GM12878 (cell line): ENCODE measurements around the gene NR1D1. TPM values are rescaled to one million over a fixed set of nuclear protein-coding genes. Genes with fewer than 3 reads are reported as not detected.

Experiments used
- ATAC-seq: fragments of 200-7000 bp; cut with Tn5 transposase; 3 replicates; pipeline ENCODE4 v1.9.1; 2020; ENCODE audit warnings: mild to moderate bottlenecking, moderate library complexity
- BruUV-seq: library from RNA; stranded (reverse); fragments of 400-500 nt; replicated peaks from 2 replicates; lab custom pipeline; 2021; lab: Mats Ljungman, UMichigan
- CTCF ChIA-PET: fragments of 300-600 bp; sonication (Branson Sonifier 250); formaldehyde crosslinking; extraction: SDS; loops from one replicate; lab custom pipeline; 2021; ENCODE audit warnings: inconsistent platforms; lab: Yijun Ruan, JAX
- POLR2A ChIA-PET: fragments of 350-600 bp; formaldehyde crosslinking; extraction: SDS; loops from one replicate; lab custom pipeline; 2021; ENCODE audit warnings: inconsistent platforms; lab: Charles Lee
- RAD21 ChIA-PET: fragments of 300-600 bp; sonication (Branson Sonifier 250); formaldehyde crosslinking; loops from one replicate; lab custom pipeline; 2023; ENCODE audit warnings: antibody characterized with exemption; ENCODE audit not compliant: unreplicated experiment; lab: Charles Lee
- SMC1A ChIA-PET: fragments of 300-600 bp; sonication (Branson Sonifier 250); formaldehyde crosslinking; loops from one replicate; lab custom pipeline; 2023; ENCODE audit not compliant: unreplicated experiment, uncharacterized antibody; lab: Charles Lee
- DNase-seq: peaks from one replicate; pipeline ENCODE4 v3.0.0-alpha.2; 2011; ENCODE audit warnings: low read depth, low spot score
- FAIRE-seq: peaks from 3 replicates; lab custom pipeline; 2011; peaks lifted over from hg19 to GRCh38; lab: Jason Lieb, UNC
- H2AFZ ChIP-seq: 2 replicates; pipeline ENCODE4 v1.6.0; 2011; ENCODE audit warnings: low read depth, low read length, control low read depth; ENCODE audit not compliant: control insufficient read depth
- H3K27ac ChIP-seq: 2 replicates; pipeline ENCODE4 v1.5.1; 2011; ENCODE audit warnings: control low read depth; ENCODE audit not compliant: control insufficient read depth, insufficient read depth
- H3K27me3 ChIP-seq, 2 experiments: replicated peaks in 1 of 2; 2 replicates each; pipeline versions ENCODE4 v1.6.0 to v1.6.1; 2011; ENCODE audit warnings: low read length in 1 of 2; ENCODE audit not compliant: control insufficient read depth in 2 of 2, insufficient read depth in 2 of 2
- H3K36me3 ChIP-seq, 2 experiments: 2 replicates each; pipeline ENCODE4 v1.5.1; 2011; ENCODE audit warnings: low read length in 1 of 2; ENCODE audit not compliant: control insufficient read depth in 2 of 2, insufficient read depth in 2 of 2
- H3K4me1 ChIP-seq: 2 replicates; pipeline ENCODE4 v1.6.1; 2011; ENCODE audit warnings: mild to moderate bottlenecking, low read length, moderate library complexity, mixed read lengths; ENCODE audit not compliant: control insufficient read depth, insufficient read depth
- H3K4me2 ChIP-seq: 2 replicates; pipeline ENCODE4 v1.6.0; 2011; ENCODE audit warnings: control low read depth; ENCODE audit not compliant: control insufficient read depth, insufficient read depth
- H3K4me3 ChIP-seq: fragments of 200-600 bp; sonication (generic); 2 replicates; pipeline ENCODE4 v1.5.1; 2016
- H3K79me2 ChIP-seq: 2 replicates; pipeline ENCODE4 v1.6.0; 2011; ENCODE audit warnings: low read length; ENCODE audit not compliant: control insufficient read depth, insufficient read depth
- H3K9ac ChIP-seq: 2 replicates; pipeline ENCODE4 v1.8.0; 2011; ENCODE audit warnings: low read length, control low read depth, mixed read lengths; ENCODE audit not compliant: control insufficient read depth, insufficient read depth
- H3K9me3 ChIP-seq: replicated peaks from 3 replicates; pipeline ENCODE4 v1.5.1; 2011; ENCODE audit warnings: mild to moderate bottlenecking, low read length; ENCODE audit not compliant: control insufficient read depth, insufficient read depth
- H4K20me1 ChIP-seq: 2 replicates; pipeline ENCODE4 v1.6.0; 2011; ENCODE audit not compliant: control insufficient read depth, insufficient read depth
- ATF2 ChIP-seq: IDR thresholded peaks from 2 replicates; pipeline ENCODE4 v1.6.1; 2012; ENCODE audit warnings: low read length, inconsistent platforms
- BRCA1 ChIP-seq: IDR thresholded peaks from 2 replicates; pipeline ENCODE4 v1.6.1; 2011; ENCODE audit warnings: low read depth, low read length, improper control_type of control experiment
- LARP7 ChIP-seq: fragments of 450-650 bp; IDR thresholded peaks from 2 replicates; pipeline ENCODE4 v1.6.1; 2017; ENCODE audit warnings: mild to moderate bottlenecking
- SIX5 ChIP-seq: IDR thresholded peaks from 2 replicates; pipeline ENCODE4 v1.6.1; 2011; ENCODE audit warnings: mild to moderate bottlenecking, low read depth, low read length, moderate library complexity; ENCODE audit not compliant: severe bottlenecking
- WGBS: methylation state at CpG from one replicate; pipeline ENCODE4 v1.1.6; 2016; ENCODE audit warnings: low lambda C conversion rate; ENCODE audit not compliant: insufficient replicate concordance, insufficient coverage; ENCODE audit errors: missing lambda C conversion rate; 5-methylcytosine and 5-hydroxymethylcytosine counted together
- in situ Hi-C: fragments of 300-500 bp; cut with MboI; formaldehyde crosslinking; loops from 9 replicates; pipeline ENCODE4 v1.14.3; 2018; ENCODE audit warnings: mixed read lengths
- intact Hi-C: fragments of 100-400 bp; cut with micrococcal nuclease; formaldehyde crosslinking; loops from one replicate; pipeline ENCODE4 v1.14.2; 2022; ENCODE audit not compliant: unreplicated experiment
- polyA plus RNA-seq, 11 experiments: library from polyadenylated mRNA; depleted of rRNA in 4 of 11; unstranded in 6 of 11; stranded (reverse) in 5 of 11; fragments of >200 nt; fragmentation: Nextera tagmentation in 4 of 11; fragmentation: Illumina TruSeq in 1 of 11; extraction: Ambion mirVana in 4 of 11; extraction: Trizol in 1 of 11; gene quantifications; 1 replicate in 1 of 11; 2 replicates in 10 of 11; pipeline versions ENCODE4 v1.2.1 to v1.2.3, GENCODE V29; 2011 to 2016; ENCODE audit warnings: inconsistent platforms in 2 of 11, missing spikeins in 2 of 11, low read depth in 1 of 11
- total RNA-seq, 4 experiments: library from RNA; depleted of rRNA in 3 of 4; stranded (reverse); fragments of >200 nt in 3 of 4; fragmentation: Illumina TruSeq in 1 of 4; extraction: Trizol in 1 of 4; gene quantifications; 2 replicates each; pipeline versions ENCODE4 v1.2.1 to v1.2.3, GENCODE V29; 2013 to 2021

NR1D1 gene
- total and polyA plus RNA-seq, 10 of the 15 experiments (the other 5 are each of a cell fraction or from before 2014, with no cell fraction given), result 0.10 to 3.4 (median 0.94) TPM

GRCh38 chr17:40115101-40115436, 14.7 kb upstream of the NR1D1 start:
- WGBS, result 29% methylated on average over 2 of the region's 2 CpGs
- Histone ChIP-seq H3K27ac (no peak overlapping the region), H2AFZ (no peak overlapping the region)
- no peak for DNase-seq
- POLR2A ChIA-PET, result interaction anchor here (0.6 to 1.6 kb wide), 5 partner anchors 18 to 1593 kb away, joined by 3 to 5 read pairs (median 4); no protein-coding TSS in a partner anchor
- TF ChIP-seq BRCA1 (no peak), LARP7 (no peak), ATF2 (no peak), SIX5 (no peak)
- TF ChIP-seq, all 136 proteins: peak for 0
- intact Hi-C loops, result no loop called here
- H3K4me2 ChIP-seq, result no peak overlapping the region
- H3K4me3 ChIP-seq, result no peak overlapping the region
- H3K79me2 ChIP-seq, result no peaks in the 10 kb centered on the region
- H4K20me1 ChIP-seq, result no peaks in the 10 kb centered on the region
- no peaks in the 10 kb centered on the region for H3K9me3 ChIP-seq
- ChIA-PET SMC1A (interaction anchor here (0.6 to 8.0 kb wide), 10 partner anchors 9 to 1579 kb away, joined by 3 to 177 read pairs (median 46); partner anchors contain the start of genes CDC6 and NR1D1), CTCF (interaction anchor here (0.9 to 7.9 kb wide), 11 partner anchors 10 to 209 kb away, joined by 3 to 367 read pairs (median 42); partner anchors contain the start of genes MSL1, NR1D1 and THRA), RAD21 (interaction anchor here (0.7 to 7.0 kb wide), 8 partner anchors 9 to 192 kb away, joined by 3 to 246 read pairs (median 48); partner anchors contain the start of genes CASC3, MSL1 and NR1D1)
- BruUV-seq, result no TSS peak
- in situ Hi-C loops, result no loop called here
- peaks cover 28% of the 10 kb centered on the region for H3K4me1 ChIP-seq
- H3K9ac ChIP-seq, result no peak overlapping the region
- H3K36me3 ChIP-seq, result no peaks in the 10 kb centered on the region
- ATAC-seq (no peak), FAIRE-seq (no peak)
- H3K27me3 ChIP-seq, result no peaks in the 10 kb centered on the region
